Measurements from ENCODE around the gene CPNE7. TPM values are rescaled to one million over a fixed set of nuclear protein-coding genes. Genes with fewer than 3 reads are reported as not detected.

The CPNE7 gene
- total and polyA plus RNA-seq, 2 of the 8 experiments (the other 6 are each of a cell fraction or from before 2014, with no cell fraction given): 10.0 to 23.7 TPM

- TF ChIP-seq CHD7 (IDR thresholded peaks at IDR 0.05; ENCODE audit: insufficient replicate concordance, low read length) (no peak), USF2 (IDR thresholded peaks at IDR 0.05; ENCODE audit: low read length) (peak; percentile 23; the same call in 1 of the 2 replicates), EZH2 (IDR thresholded peaks at IDR 0.05; ENCODE audit: low read depth, low read length, severe bottlenecking) (no peak), KDM5A (IDR thresholded peaks at IDR 0.05; ENCODE audit: low read length) (no peak), GABPA (IDR thresholded peaks at IDR 0.05; ENCODE audit: borderline replicate concordance, insufficient read depth, low read length) (peak; percentile 74; the same call in 1 of the 2 replicates), KDM1A (IDR thresholded peaks at IDR 0.05; ENCODE audit: borderline replicate concordance, low read length) (peak; percentile 83), JUN (IDR thresholded peaks at IDR 0.05; ENCODE audit: low read depth, low read length) (no peak), YY1 (IDR thresholded peaks at IDR 0.05; ENCODE audit: low read depth, low read length) (peak; percentile 74; the same call in 1 of the 2 replicates), SIRT6 (IDR thresholded peaks at IDR 0.05; ENCODE audit: low read length) (no peak), TAF1 (IDR thresholded peaks at IDR 0.05; ENCODE audit: low read depth, low read length) (peak; percentile 48; the same call in 1 of the 2 replicates)
These were observed 794 bp upstream of the CPNE7 start (continued) for GRCh38 chr16:89574681-89575246.

Data from H1 (cell line).